Glomerular visceral epithelial cell (primary cell): ENCODE measurements around the gene UFD1.
"Not testable (repeated sequence)": the region's sequence is repeated elsewhere in the genome, so short reads cannot be mapped to it uniquely, and the experiment has no call there.

Experiments used
- DNase-seq: peaks from one replicate; pipeline ENCODE4 v3.0.0-alpha.2; 2016; ENCODE audit errors: extremely low spot score

UFD1 gene

DNA sequence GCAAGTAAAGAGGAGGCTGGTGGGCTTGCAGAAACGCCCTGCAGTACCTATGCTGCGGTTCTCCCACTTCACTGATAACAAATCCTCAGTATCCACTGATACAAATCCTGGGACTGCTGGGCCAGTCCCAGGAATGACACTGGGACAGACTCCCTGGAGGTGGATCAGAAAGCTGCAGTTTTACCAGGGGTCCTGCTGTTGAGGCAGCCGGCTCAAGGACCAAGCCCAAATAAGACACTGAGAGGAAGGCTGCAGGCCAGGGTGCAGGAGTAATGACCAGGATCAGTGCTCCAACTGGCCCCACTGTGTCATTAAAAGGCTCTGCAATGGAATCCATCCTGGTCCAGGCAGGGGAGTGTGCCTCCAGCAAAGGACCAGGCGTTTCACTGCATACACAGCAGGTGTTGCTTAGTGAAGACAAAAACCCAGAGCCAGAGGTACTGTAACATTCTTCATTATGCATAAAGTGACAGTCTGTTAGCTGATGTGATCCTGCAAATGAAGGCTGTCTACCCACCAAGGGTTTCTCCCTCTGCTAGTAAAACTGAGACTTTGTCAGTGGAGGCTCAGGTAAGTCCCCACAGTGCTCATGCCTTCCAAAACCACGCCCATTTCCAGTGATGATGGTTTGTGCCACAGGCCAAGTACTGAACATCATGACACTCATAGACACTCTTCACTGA is 30.1 kb downstream of the UFD1 start:
- DNase-seq = no peak

DNA sequence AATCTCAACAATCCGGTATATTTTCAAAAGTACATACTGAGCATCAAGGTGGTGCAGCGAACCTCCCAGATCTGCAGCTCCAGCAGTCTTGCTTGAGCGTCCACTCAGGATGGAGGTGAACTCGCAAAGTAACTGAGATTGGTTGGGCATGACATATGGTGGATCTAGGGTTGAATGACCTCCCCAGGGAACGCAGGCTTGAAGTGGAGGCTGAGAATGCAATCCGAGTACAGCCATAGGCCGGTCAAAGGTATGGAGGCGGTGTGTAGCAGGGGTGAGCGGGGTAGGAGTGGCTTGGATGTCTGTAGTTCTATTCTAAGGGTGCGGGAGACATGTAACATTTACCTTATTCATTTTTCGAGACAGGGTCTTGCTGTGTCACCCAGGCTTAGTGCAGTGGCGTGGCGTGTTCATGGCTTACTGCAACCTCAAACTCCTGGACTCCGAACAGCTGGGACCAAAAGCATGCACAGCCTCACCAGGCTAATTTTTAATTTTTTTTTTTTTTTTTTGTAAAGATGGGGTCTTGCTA is 30.9 kb downstream of the UFD1 start:
- DNase-seq = peak; percentile 50

DNA sequence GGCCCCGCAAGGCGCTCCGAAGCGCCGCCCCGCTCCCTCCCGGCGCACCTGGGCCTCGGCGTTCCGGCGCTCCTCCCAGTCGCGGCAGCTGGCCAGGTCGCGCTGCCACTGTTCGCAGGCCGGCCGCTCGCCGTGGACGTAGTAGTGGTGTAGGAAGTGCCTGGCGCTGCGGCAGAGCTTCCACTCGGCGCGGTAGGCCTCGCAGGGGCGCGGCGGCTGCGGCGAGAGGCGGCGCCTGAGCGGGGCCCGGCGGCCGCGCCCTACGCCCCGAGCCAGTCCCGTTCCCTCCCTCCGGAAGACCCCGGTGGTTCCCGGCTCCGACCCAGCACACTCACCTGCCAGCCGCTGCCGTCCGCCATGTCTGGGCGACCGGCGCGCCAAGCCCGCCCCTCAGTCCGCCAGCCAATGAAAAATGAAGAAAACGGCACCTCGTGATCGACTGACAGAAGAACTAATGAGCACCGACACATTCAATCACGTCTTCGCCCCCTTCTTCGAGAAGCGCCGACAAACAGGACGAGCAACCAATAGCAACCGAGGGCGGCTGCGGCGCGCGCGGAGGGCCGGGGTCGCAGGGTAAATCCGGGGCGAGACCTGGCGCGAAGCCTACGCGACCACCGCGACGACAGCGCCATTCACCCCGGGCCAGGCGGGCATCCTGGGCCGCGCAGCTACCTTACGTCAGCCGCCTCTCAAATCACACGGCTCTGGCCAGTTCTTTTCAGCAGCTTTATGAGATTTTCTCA is 31.5 kb downstream of the UFD1 start, which contains the start of gene C22orf39:
Gene C22orf39, minus strand, starts transcription at position 382 of the 746 bp plus-strand sequence. Its CDS starts 23 bp downstream, at position 359.
- DNase-seq = peak; percentile 89

DNA sequence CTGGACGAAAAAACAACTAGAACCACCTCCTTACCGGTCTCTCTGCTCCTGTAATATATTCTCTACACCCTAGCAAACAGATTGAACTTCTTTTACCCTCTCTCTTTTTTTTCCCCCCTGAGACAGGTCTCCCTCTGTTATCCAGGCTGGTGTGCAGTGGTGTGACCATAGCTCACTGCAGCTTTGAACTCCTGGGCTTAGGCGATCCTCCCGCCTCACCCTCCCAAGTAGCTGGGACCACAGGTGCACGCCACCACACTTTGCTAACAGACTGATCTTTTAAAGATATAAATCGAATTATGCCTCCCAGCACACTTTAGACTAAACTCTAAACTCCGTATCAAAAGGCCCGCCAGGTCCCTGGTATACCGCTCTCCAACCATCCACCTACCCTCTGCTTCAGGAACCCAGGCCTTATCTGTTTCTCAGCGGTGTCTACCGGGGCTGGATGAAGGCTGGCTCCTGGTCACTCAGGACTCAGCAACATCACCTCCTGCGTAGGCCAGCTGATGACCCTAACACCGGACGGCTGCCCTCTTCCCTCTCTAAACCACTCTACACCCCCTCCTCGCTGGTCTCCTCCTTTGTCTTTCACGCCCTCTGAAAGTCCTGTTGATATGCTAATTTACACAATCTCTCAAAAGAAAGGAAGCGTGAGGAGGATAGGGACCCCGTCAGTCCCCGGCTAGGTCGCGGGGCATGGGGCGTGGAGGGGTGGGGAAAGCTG is 32.2 kb downstream of the UFD1 start:
- no peak for DNase-seq

GRCh38 chr22:19445279-19445982 is 33.6 kb downstream of the UFD1 start:
- not testable (repeated sequence) for DNase-seq

- DNase-seq = no peak
Observed at GRCh38 chr22:19443544-19444211, 35.3 kb downstream of the UFD1 start.

- no peak for DNase-seq
Observed at GRCh38 chr22:19442166-19442565, 36.8 kb downstream of the UFD1 start.

DNA sequence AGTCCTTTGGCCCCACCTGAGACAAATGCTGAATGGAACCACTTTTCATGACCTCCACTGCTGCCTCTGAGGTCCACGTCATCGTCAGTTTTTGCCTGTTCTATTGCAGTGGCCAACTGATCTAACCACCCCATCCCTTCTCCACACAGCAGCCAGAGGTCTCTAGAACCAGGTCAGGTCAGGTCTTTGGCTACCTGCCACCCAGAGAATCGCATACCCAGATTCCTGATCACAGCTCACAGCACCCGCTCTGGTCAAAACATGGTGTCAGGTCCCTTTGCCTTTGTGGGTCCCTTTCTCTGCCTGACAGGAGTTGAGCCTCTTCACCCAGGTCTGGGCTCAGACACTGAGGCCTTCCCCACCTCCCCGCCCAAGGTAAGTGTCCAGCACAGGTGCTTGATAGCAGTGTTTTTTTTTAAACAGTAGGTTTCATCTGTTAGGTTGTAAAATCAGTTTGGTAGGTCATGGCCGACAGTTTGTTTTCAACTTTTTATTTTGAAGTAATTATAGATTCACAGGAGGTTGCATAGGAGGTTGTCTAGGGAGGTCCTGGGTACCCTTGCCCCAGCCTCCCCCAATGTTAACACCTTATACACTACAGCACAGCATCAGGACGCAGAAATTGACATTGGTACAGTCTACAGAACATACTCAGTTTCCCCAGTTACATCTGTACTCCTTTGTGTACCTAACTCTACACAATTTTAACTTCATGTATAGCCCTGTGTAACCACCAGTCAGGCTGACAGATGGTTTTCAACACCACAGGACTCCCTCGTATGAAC is 38.4 kb downstream of the UFD1 start:
- DNase-seq = no peak

DNA sequence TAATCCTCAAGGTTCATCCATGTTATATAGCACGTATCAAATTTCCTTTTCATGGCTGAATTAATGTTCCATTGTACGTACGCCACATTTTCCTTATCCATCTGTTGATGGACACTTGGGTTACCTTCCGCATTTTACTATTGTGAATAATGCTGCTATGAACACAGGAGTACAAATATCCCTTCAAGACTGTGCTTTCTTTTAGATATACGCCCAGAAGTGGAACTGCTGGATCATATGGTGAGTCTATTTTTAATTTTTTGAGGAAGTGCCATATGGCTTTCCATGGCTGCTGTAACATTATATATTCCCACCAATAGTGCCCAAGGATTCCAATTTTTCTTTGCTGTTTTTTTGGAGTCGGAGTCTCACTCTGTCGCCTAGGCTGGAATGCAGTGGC is 40.7 kb downstream of the UFD1 start:
- no peak for DNase-seq

DNA sequence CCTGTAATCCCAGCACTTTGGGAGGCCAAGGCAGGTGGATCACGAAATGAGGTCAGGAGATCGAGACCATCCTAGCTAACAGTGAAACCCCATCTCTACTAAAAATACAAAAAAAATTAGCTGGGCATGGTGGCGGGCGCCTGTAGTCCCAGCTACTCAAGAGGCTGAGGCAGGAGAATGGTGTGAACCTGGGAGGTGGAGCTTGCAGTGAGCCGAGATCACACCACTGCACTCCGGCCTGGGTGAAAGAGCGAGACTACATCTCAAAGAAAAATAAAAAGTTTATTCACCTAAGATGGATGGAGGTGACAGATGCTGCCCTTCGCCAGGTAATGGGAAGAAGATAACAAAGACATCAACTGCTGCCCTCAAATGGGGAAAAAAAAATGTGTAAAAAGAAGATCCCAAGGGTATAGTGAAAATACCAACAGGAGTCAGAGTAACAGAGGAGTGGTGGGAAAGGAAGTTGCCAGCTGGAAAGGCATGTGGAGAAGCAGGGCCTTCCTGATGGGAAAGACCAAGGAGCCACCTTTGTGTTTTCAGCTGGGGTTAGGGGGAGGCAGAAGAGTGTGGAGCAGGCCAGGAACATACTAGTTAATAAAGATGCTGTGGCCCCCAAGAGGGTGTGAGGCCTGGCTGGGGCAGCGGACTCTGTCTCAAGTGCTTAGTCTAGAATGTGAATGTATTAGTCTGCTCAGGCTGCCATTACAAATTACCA is 42.4 kb downstream of the UFD1 start:
- not testable (repeated sequence) for DNase-seq

- DNase-seq = no peak
Observed at GRCh38 chr22:19434829-19435580, 44.0 kb downstream of the UFD1 start.

DNA sequence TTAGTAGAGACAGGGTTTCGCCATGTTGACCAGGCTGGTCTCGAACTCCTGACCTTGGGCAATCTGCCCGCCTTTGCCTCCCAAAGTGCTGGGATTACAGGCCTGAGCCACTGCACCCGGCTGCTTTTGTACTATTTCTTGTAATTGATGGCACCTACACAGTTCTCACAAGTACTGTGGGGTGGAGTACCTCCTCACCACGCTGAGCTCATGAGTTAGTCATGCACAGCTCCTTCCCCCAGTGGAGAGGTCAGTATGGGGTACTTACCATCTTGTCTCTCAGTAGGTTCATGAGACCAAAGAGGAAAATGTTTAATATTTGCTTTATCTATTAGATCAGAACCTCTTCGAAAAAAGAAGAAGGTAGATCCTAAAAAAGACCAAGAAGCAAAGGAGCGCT is 44.6 kb downstream of the UFD1 start:
- DNase-seq = peak; percentile 24

- peak; percentile 92 for DNase-seq
Observed at GRCh38 chr22:19432133-19432851, 46.7 kb downstream of the UFD1 start, which contains the start of gene MRPL40. TSS of gene MRPL40 (plus strand) at chr22:19432545. CDS start at chr22:19432555, 10 bp downstream.

- DNase-seq = peak; percentile 74
Observed at GRCh38 chr22:19431649-19432132, 47.3 kb downstream of the UFD1 start, which contains the start of gene HIRA. TSS of gene HIRA (minus strand) at chr22:19431733. CDS start at chr22:19431476, 257 bp downstream.

DNA sequence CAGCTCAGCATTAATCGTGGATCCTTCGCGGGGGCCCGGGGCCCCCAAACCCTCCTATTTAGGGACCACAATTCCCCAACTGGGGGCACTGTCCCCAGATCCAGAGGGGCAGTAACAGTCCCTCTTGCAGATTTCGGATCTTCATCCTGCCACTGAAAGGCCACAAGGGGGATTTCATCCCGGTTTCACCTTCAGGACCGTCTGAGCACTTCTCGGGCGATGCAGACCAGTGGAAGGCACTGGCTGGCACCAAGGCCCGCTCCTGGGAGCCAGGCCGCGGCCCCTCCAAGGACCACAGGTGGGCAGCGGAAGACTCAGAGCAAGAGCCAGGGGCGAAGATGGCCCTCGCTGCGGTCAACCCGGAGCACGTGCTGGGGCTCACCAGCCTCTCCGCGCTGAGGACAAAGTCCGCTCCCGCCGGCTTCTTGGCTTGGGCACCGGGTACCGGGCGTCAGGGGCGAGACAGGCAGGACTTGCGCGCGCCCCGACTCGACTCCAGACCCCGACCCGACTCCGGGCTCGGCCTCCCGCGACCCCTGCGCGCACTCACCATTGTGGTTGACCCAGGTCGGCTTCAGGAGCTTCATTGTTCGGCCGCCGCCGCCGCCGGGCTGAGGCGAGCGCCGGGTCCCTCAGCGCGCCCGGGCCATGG is 48.0 kb downstream of the UFD1 start:
- DNase-seq = peak; percentile 27

DNA sequence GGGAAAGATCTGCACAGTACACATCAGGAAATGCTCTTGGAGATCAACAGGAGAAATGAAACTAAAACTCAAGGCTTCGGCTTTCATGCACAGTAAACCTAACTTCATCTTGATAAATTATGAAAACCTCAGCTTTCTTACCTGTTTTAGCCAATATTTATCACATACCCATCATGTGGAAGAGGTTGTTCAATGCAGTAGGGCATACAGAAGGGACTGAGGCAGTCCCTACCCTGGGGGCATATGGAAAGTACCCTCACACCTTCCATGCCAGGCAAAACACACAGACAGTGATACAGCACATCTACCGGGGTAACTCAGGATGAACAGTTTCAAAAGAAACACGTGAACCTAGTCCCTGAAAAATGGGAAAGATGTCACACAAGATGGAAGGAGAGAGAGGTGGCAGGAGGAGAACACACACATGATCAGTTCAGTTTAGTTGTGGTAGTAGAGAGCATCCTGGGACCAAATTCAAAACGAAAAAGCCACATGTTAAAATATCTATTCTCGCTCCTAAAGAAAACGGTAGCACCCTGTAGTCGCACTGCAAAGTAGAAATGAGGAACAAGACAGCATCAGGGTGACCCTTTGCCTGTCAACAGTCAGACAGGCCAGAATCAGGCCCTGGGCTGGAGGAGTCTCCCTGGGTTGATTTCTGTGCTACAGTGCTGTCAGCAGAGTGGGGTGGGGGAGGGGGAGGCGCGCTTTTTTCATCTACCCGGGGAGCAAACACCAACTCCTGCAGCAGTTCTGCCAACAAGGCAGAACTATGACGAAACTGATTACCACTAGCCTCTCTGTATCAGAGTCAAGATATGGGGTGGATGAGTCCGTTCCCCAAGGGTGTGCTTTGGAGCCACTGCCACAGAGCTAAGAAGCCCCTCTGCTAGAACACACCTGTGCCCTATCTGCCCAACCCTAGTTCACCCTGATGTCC is 48.8 kb downstream of the UFD1 start:
- DNase-seq = peak; percentile 28
